RCC 7860 (cell line): ENCODE measurements around the gene RPN2.
A peak's percentile ranks its signal among the peaks of the same experiment; 100 is the strongest.

Experiments used
- DNase-seq: peaks from one replicate; pipeline ENCODE4 v3.0.0-alpha.2; 2015; ENCODE audit warnings: low spot score
- FAIRE-seq: peaks from 2 replicates; lab custom pipeline; 2012; peaks lifted over from hg19 to GRCh38; lab: Jason Lieb, UNC

The RPN2 gene

GRCh38 chr20:37179683-37180524 lies 774 bp downstream of the RPN2 start:
- FAIRE-seq (peak; percentile 83), DNase-seq (peak; percentile 66)

- FAIRE-seq (no peak), DNase-seq (no peak)
Observed at GRCh38 chr20:37185686-37186085, 6.6 kb downstream of the RPN2 start.

- FAIRE-seq (no peak), DNase-seq (no peak)
Observed at GRCh38 chr20:37188787-37189186, 9.7 kb downstream of the RPN2 start.

- no peak for DNase-seq
- no peak for FAIRE-seq
Observed at GRCh38 chr20:37189416-37190016, 10.4 kb downstream of the RPN2 start.

- FAIRE-seq (no peak), DNase-seq (no peak)
Observed at GRCh38 chr20:37190354-37191112, 11.4 kb downstream of the RPN2 start.

- peak; percentile 67 for DNase-seq
- peak; percentile 66 for FAIRE-seq
Observed at GRCh38 chr20:37192137-37192854, 13.2 kb downstream of the RPN2 start.

GRCh38 chr20:37193226-37193625 lies 14.1 kb downstream of the RPN2 start:
- DNase-seq = no peak
- FAIRE-seq = no peak

GRCh38 chr20:37193821-37194220 lies 14.7 kb downstream of the RPN2 start:
- FAIRE-seq = no peak
- DNase-seq = no peak

- no peak for FAIRE-seq
- no peak for DNase-seq
Observed at GRCh38 chr20:37194621-37195417, 15.7 kb downstream of the RPN2 start.

GRCh38 chr20:37198932-37199660 lies 20.0 kb downstream of the RPN2 start:
- no peak for DNase-seq
- no peak for FAIRE-seq

- FAIRE-seq = no peak
- no peak for DNase-seq
Observed at GRCh38 chr20:37200376-37200775, 21.2 kb downstream of the RPN2 start.

GRCh38 chr20:37200926-37201826 lies 22.0 kb downstream of the RPN2 start:
- FAIRE-seq (no peak), DNase-seq (no peak)

- DNase-seq (no peak), FAIRE-seq (no peak)
Observed at GRCh38 chr20:37201827-37202162, 22.7 kb downstream of the RPN2 start.

GRCh38 chr20:37202267-37202943 lies 23.3 kb downstream of the RPN2 start:
- FAIRE-seq (peak; percentile 93), DNase-seq (peak; percentile 96)

GRCh38 chr20:37204056-37204455 lies 24.9 kb downstream of the RPN2 start:
- no peak for FAIRE-seq

GRCh38 chr20:37205130-37205529 lies 26.0 kb downstream of the RPN2 start:
- DNase-seq (no peak), FAIRE-seq (no peak)

More at GRCh38 chr20:37204056-37204455, 24.9 kb downstream of the RPN2 start:
- DNase-seq = no peak

GRCh38 chr20:37205794-37206193 lies 26.7 kb downstream of the RPN2 start:
- DNase-seq = no peak
- no peak for FAIRE-seq

- no peak for DNase-seq
- FAIRE-seq = no peak
Observed at GRCh38 chr20:37207171-37207570, 28.0 kb downstream of the RPN2 start.
